Measurements from ENCODE around the gene THTPA.

THTPA gene

GRCh38 chr14:23540141-23540469, 16.0 kb upstream of the THTPA start:
- TF ChIP-seq CTCF (IDR thresholded peaks at IDR 0.05; ENCODE audit: borderline replicate concordance, insufficient read depth, low read depth, low read length) = no peak
- no peak overlapping the region for H3K4me3 ChIP-seq (ENCODE audit: low read depth, low read length)

GRCh38 chr14:23542261-23542660, 13.8 kb upstream of the THTPA start:
- TF ChIP-seq CTCF (IDR thresholded peaks at IDR 0.05; ENCODE audit: borderline replicate concordance, insufficient read depth, low read depth, low read length) = no peak
- no peak overlapping the region for H3K4me3 ChIP-seq (ENCODE audit: low read depth, low read length)

- TF ChIP-seq CTCF (IDR thresholded peaks at IDR 0.05; ENCODE audit: borderline replicate concordance, insufficient read depth, low read depth, low read length) = no peak
- H3K4me3 ChIP-seq (ENCODE audit: low read depth, low read length) = no peak overlapping the region
These were observed 12.7 kb upstream of the THTPA start for GRCh38 chr14:23543403-23543802.

GRCh38 chr14:23544511-23545447, 11.3 kb upstream of the THTPA start:
- no peak for TF ChIP-seq CTCF (IDR thresholded peaks at IDR 0.05; ENCODE audit: borderline replicate concordance, insufficient read depth, low read depth, low read length)
- H3K4me3 ChIP-seq (ENCODE audit: low read depth, low read length) = no peak overlapping the region

GRCh38 chr14:23545740-23546365, 10.2 kb upstream of the THTPA start:
- no peak for TF ChIP-seq CTCF (IDR thresholded peaks at IDR 0.05; ENCODE audit: borderline replicate concordance, insufficient read depth, low read depth, low read length)
- H3K4me3 ChIP-seq (ENCODE audit: low read depth, low read length) = no peak overlapping the region

GRCh38 chr14:23546450-23547035, 9.5 kb upstream of the THTPA start:
- no peak for TF ChIP-seq CTCF (IDR thresholded peaks at IDR 0.05; ENCODE audit: borderline replicate concordance, insufficient read depth, low read depth, low read length)
- H3K4me3 ChIP-seq (ENCODE audit: low read depth, low read length) = no peak overlapping the region
